IPS-18a (cell line): ENCODE measurements around the gene CBLC.

Experiments used
- H3K27ac ChIP-seq: one replicate; pipeline ENCODE4 v1.5.1; 2013; ENCODE audit warnings: low read length
- H3K27me3 ChIP-seq: one replicate; pipeline ENCODE4 v1.6.1; 2013; ENCODE audit warnings: mild to moderate bottlenecking, low read length; ENCODE audit not compliant: control insufficient read depth, insufficient read depth
- H3K36me3 ChIP-seq: one replicate; pipeline ENCODE4 v1.6.1; 2013; ENCODE audit warnings: low read depth, low read length; ENCODE audit not compliant: control insufficient read depth
- H3K4me1 ChIP-seq: one replicate; pipeline ENCODE4 v1.6.1; 2013; ENCODE audit warnings: low read depth, low read length; ENCODE audit not compliant: control insufficient read depth
- H3K4me3 ChIP-seq: one replicate; pipeline ENCODE4 v1.5.1; 2013; ENCODE audit warnings: low read length
- H3K9ac ChIP-seq: one replicate; pipeline ENCODE4 v1.6.1; 2013; ENCODE audit warnings: mild to moderate bottlenecking, low read length, moderate library complexity
- H3K9me3 ChIP-seq: one replicate; pipeline ENCODE4 v1.6.1; 2013; ENCODE audit warnings: low read depth, low read length; ENCODE audit not compliant: control insufficient read depth

Gene CBLC

GRCh38 chr19:44756089-44756562, 21.6 kb upstream of the CBLC start:
- H3K9ac ChIP-seq = no peak overlapping the region
- H3K27me3 ChIP-seq = peaks cover 72% of the 10 kb centered on the region
- H3K27ac ChIP-seq = no peak overlapping the region
- no peaks in the 10 kb centered on the region for H3K36me3 ChIP-seq
- H3K4me1 ChIP-seq = peaks cover 26% of the 10 kb centered on the region
- H3K4me3 ChIP-seq = no peak overlapping the region
- no peaks in the 10 kb centered on the region for H3K9me3 ChIP-seq

DNA sequence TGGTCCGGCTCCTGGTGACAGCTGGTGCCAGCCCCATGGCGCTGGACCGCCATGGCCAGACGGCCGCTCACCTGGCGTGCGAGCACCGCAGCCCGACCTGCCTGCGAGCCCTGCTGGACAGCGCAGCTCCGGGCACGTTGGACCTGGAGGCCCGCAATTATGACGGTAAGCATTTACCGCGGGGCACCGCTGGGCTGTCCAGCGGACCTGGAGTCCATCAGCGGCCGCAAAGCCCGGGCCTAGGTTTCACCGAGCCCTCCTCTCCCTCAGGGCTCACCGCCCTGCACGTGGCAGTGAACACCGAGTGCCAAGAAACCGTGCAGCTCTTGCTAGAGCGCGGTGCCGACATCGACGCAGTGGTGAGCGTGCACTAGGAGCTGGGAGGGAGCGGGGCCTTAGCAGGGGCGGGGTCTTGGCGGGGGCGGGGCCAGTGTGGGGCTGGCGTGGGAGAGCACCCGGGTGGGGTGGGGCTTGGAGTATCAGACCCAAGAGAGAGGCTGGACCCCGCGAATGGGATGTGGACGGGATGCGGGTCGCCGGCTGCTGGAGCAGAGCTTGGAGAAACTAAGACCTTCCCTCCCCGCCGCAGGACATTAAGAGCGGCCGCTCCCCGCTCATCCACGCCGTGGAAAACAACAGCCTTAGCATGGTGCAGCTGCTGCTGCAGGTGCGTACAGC, 20.5 kb upstream of the CBLC start:
- Histone ChIP-seq H3K4me1 (peaks cover 26% of the 10 kb centered on the region), H3K36me3 (no peaks in the 10 kb centered on the region), H3K27me3 (peaks cover 63% of the 10 kb centered on the region)

DNA sequence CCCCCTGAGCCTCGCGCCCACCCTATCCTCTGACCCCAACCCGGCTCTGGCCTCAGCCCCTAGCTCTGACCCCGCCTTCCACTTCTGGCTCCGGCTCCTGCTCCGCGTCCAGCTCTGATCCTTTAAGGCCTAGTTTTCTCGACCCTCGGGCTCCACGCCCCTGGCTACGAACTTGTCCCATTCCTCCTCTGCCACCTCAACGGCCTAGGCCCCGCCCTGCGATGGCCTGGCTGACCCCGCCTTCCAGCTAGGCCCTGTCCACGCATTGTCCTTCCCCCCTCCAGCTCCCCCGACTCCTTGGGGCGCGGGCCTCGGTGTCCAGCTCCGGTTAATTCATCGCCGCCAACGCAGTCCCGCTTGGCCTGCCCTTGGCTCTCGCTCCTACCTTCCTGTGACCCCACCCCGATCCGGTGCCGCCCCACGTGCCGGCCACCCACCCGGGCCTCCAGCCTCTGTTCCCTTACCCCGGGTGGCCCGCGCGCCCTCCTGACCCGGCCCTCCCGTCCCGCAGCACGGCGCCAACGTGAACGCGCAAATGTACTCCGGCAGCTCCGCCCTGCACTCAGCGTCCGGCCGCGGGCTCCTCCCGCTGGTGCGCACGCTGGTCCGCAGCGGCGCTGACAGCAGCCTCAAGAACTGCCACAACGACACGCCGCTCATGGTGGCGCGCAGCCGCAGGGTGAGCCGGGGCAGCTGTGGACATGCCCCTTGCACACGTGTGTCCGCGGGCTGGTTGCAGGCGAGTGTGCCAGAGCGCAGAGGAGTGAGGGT, 19.8 kb upstream of the CBLC start:
- H3K4me1 ChIP-seq = peaks cover 22% of the 10 kb centered on the region
- no peaks in the 10 kb centered on the region for H3K36me3 ChIP-seq
- peaks cover 55% of the 10 kb centered on the region for H3K27me3 ChIP-seq
- H3K4me3 ChIP-seq = peak overlapping the region; percentile 62
- H3K27ac ChIP-seq = no peak overlapping the region
- H3K9ac ChIP-seq = peak overlapping the region; percentile 14
- H3K9me3 ChIP-seq = no peaks in the 10 kb centered on the region

More for the DNA sequence above, 20.5 kb upstream of the CBLC start:
- peak overlapping the region; percentile 14 for H3K9ac ChIP-seq
- H3K27ac ChIP-seq = no peak overlapping the region
- H3K4me3 ChIP-seq = peak overlapping the region; percentile 62
- no peaks in the 10 kb centered on the region for H3K9me3 ChIP-seq

- H3K4me3 ChIP-seq = peak overlapping the region; percentile 62
- H3K4me1 ChIP-seq = peaks cover 19% of the 10 kb centered on the region
- no peak overlapping the region for H3K9ac ChIP-seq
- no peak overlapping the region for H3K27ac ChIP-seq
- H3K27me3 ChIP-seq = peaks cover 50% of the 10 kb centered on the region
- no peaks in the 10 kb centered on the region for H3K9me3 ChIP-seq
- H3K36me3 ChIP-seq = no peaks in the 10 kb centered on the region
Observed at GRCh38 chr19:44758596-44758995, 19.1 kb upstream of the CBLC start.

DNA sequence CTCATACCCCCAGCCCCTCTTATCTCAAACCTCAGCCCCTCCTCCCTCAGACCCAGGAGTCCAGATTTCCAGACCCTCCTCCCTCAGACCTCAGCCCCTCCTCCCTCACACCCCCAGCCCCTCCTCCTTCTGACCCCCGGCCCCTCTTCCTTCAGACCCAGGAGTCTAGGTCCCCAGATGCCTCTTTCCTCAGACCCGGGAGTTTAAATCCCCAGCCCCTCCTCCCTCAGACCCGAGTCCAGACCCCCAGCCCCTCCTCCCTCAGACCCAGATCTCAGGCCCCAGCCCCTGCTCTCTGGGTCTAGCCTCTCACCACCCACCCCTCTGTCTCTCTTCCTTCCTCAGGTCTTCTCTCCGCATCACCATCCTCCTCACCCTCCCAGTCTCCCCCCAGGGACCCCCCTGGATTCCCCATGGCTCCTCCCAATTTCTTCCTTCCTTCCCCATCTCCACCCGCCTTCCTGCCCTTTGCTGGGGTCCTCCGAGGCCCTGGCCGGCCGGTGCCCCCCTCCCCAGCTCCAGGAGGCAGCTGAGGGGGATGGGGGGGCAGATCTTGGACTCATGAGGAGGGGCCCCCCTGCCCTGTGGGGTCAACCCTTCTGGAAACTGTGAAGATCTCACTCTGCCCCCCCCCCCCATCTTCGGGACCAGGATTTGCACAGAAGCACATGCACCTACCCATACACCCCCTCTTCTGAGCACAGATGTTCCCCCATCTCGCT, 18.4 kb upstream of the CBLC start:
- H3K36me3 ChIP-seq = no peaks in the 10 kb centered on the region
- H3K9ac ChIP-seq = no peak overlapping the region
- peaks cover 14% of the 10 kb centered on the region for H3K4me1 ChIP-seq
- H3K27ac ChIP-seq = no peak overlapping the region
- peaks cover 44% of the 10 kb centered on the region for H3K27me3 ChIP-seq
- no peak overlapping the region for H3K4me3 ChIP-seq
- no peaks in the 10 kb centered on the region for H3K9me3 ChIP-seq

GRCh38 chr19:44762038-44762437, 15.7 kb upstream of the CBLC start:
- Histone ChIP-seq H3K9me3 (no peaks in the 10 kb centered on the region), H3K36me3 (no peaks in the 10 kb centered on the region), H3K4me1 (peaks cover 6% of the 10 kb centered on the region), H3K27me3 (peaks cover 16% of the 10 kb centered on the region), H3K27ac (no peak overlapping the region), H3K4me3 (no peak overlapping the region), H3K9ac (no peak overlapping the region)

- no peak overlapping the region for H3K9ac ChIP-seq
- no peaks in the 10 kb centered on the region for H3K4me1 ChIP-seq
- no peak overlapping the region for H3K4me3 ChIP-seq
- H3K27me3 ChIP-seq = no peaks in the 10 kb centered on the region
- H3K36me3 ChIP-seq = no peaks in the 10 kb centered on the region
- no peaks in the 10 kb centered on the region for H3K9me3 ChIP-seq
- H3K27ac ChIP-seq = no peak overlapping the region
Observed at GRCh38 chr19:44765033-44765948, 12.4 kb upstream of the CBLC start.

GRCh38 chr19:44765949-44766335, 11.7 kb upstream of the CBLC start:
- Histone ChIP-seq H3K4me3 (no peak overlapping the region), H3K27ac (no peak overlapping the region), H3K4me1 (no peaks in the 10 kb centered on the region), H3K36me3 (no peaks in the 10 kb centered on the region), H3K9ac (no peak overlapping the region), H3K27me3 (no peaks in the 10 kb centered on the region), H3K9me3 (no peaks in the 10 kb centered on the region)

DNA sequence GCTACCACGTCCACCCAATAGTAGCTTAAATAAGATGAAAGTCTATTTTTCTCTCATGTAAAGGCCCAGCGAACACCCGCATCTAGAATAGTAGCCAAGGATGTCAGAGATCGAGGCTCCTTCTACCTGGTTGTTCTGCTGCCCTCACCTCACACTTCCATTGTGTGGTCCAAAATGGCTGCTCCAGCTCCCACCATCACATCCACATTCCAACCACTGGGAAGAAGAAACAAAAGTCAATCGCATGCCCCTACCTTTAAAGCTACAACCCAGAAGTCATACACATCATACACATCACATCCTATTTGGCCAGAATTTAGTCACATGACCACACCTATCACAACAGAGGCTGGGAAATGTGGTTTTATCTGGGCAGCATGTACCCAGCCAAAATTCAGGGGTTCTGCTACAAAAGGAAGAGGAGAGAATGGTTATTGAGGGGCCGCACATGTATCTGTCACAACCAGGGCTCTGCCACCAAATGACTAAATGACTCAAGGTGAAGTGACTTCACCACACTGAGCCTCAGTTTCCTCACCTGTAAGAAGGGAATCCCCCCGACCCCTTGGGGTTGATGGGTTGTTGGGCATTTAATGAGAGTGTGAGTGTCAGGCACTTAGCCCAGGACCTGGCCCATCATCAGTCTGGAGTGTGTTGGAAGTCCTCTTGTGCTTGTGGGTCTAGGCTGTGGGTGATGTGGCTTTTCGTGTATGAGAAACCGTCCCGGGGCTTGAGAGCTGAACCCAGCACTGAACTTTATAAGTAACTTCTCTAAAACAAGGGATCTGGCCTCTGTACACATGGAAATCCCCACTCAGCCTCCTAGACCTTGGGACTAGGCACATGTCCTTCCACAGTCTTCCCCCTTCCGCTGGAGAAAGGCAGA, 10.2 kb upstream of the CBLC start:
- Histone ChIP-seq H3K27ac (no peak overlapping the region), H3K27me3 (no peaks in the 10 kb centered on the region), H3K4me1 (no peaks in the 10 kb centered on the region), H3K9me3 (no peaks in the 10 kb centered on the region), H3K9ac (no peak overlapping the region), H3K36me3 (no peaks in the 10 kb centered on the region), H3K4me3 (no peak overlapping the region)

DNA sequence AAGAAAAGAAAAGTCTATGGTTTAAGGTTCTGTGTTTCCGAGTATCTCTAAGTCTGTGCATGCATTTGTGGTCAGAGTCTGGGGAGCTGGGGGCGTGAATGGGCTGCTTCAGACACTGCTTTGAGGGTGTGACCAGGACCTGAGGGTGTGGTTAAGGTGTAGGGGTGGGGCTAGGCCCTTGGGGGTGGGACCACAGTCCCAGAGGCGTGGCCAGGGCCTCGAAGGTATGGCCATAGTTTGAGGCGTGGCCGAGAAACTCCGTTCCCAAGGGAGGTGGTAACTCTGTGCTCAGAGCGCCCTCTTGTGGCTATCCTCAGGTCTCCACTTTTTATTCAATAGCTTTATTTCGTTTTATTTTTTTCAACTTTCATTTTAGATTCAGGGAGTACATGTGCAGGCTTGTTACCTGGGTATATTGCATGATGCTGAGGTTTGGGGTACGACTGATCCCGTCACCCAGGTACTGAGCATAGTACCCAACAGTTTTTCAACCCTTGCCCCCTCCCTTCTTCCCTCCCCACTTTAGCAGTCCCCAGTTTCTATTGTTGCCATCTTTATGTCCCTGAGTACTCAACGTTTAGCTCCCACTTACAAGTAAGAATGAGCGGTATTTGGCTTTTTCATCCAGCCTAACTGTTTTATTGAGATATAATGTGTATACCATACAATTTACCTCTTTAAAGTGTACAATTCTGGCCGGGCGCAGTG, 7.0 kb upstream of the CBLC start:
- H3K27me3 ChIP-seq = no peaks in the 10 kb centered on the region
- H3K9me3 ChIP-seq = no peaks in the 10 kb centered on the region
- no peaks in the 10 kb centered on the region for H3K4me1 ChIP-seq
- no peak overlapping the region for H3K9ac ChIP-seq
- no peak overlapping the region for H3K4me3 ChIP-seq
- no peak overlapping the region for H3K27ac ChIP-seq
- no peaks in the 10 kb centered on the region for H3K36me3 ChIP-seq
